Upper lobe of left lung (tissue), 6 donors: ENCODE results near the gene APOC4. TPM values are rescaled to one million over a fixed set of nuclear protein-coding genes. Genes with fewer than 3 reads are reported as not detected.

Experiments used
- ATAC-seq, 2 donors: fragments of 200-7000 bp; cut with Tn5 transposase; one replicate each; pipeline ENCODE4 v1.9.1; 2022; ENCODE audit warnings: mild to moderate bottlenecking in 2 of 2, moderate library complexity in 2 of 2; ENCODE audit not compliant: low FRiP score in 2 of 2
- DNase-seq, 2 donors: peaks; one replicate each; pipeline ENCODE4 v3.0.0-alpha.2; 2019 to 2020
- H3K27ac ChIP-seq, 4 donors: fragments of 200-600 bp; sonication (generic); one replicate each; pipeline ENCODE4 v1.5.1; 2016 to 2019
- H3K27me3 ChIP-seq, 4 donors: fragments of 200-600 bp; sonication (generic); one replicate each; pipeline ENCODE4 v1.5.1; 2017 to 2019
- H3K36me3 ChIP-seq, 4 donors: fragments of 200-600 bp; sonication (generic); one replicate each; pipeline ENCODE4 v1.5.1; 2016 to 2019
- H3K4me1 ChIP-seq, 4 donors: fragments of 200-600 bp; sonication (generic); one replicate each; pipeline ENCODE4 v1.5.1; 2018 to 2019
- H3K4me3 ChIP-seq, 4 donors: fragments of 200-600 bp; sonication (generic); one replicate each; pipeline ENCODE4 v1.5.1; 2017 to 2019; ENCODE audit warnings: mild to moderate bottlenecking in 2 of 4, moderate library complexity in 1 of 4
- H3K9me3 ChIP-seq, 4 donors: fragments of 200-600 bp; sonication (generic); one replicate each; pipeline ENCODE4 v1.5.1; 2018 to 2019
- CTCF ChIP-seq, 6 experiments: fragments of 450-650 bp in 4 of 6; fragments of 200-600 bp in 2 of 6; sonication (generic) in 2 of 6; IDR thresholded peaks; one replicate each; pipeline ENCODE4 v1.5.1; 2016 to 2019; ENCODE audit warnings: antibody characterized with exemption in 6 of 6
- EP300 ChIP-seq, 4 donors: sonication (generic); formaldehyde crosslinking; IDR thresholded peaks; one replicate each; pipeline ENCODE4 v1.5.1; 2017; ENCODE audit warnings: antibody characterized with exemption in 4 of 4, control low read depth in 2 of 4
- POLR2A ChIP-seq, 4 donors: fragments of 450-650 bp; IDR thresholded peaks; one replicate each; pipeline ENCODE4 v1.5.1; 2016 to 2017; ENCODE audit warnings: antibody characterized with exemption in 4 of 4, mild to moderate bottlenecking in 2 of 4
- POLR2AphosphoS5 ChIP-seq, 2 donors: sonication (generic); formaldehyde crosslinking; IDR thresholded peaks; one replicate each; pipeline ENCODE4 v1.5.1; 2017; ENCODE audit warnings: antibody characterized with exemption in 2 of 2
- WGBS, 2 donors: methylation state at CpG; one replicate each; pipeline ENCODE4 v1.1.5; 2017 to 2018; 5-methylcytosine and 5-hydroxymethylcytosine counted together
- total RNA-seq, 6 donors: library from RNA; depleted of rRNA in 4 of 6; stranded (reverse); fragments of >200 nt in 4 of 6; gene quantifications; one replicate each; pipeline versions ENCODE4 v1.1.0 to v1.2.1, GENCODE V29; 2016 to 2021
- donor health status: DM: no; HTN: no; CAD: no; lungs with moderate emphysema.
- donor health status: DM: no; HTN: yes; CAD: no; lungs with severe emphysema.

APOC4 gene
- total RNA-seq, 6 donors from 2014 or later: 0.49 to 2.7 TPM; not detected in 4

- 93 to 94% methylated on average over 6 to 7 of the region's 7 CpGs for WGBS, 2 donors
- Histone ChIP-seq H3K36me3 (peaks cover 9 to 90% (median 69%) of the 10 kb centered on the region in 4 donors), H3K27me3 (no peaks in the 10 kb centered on the region), H3K27ac (no peak overlapping the region), H3K9me3 (no peaks in the 10 kb centered on the region), H3K4me1 (no peaks in the 10 kb centered on the region), H3K4me3 (no peak overlapping the region)
- TF ChIP-seq POLR2AphosphoS5 (IDR thresholded peaks at IDR 0.05): no peak
- no peak for TF ChIP-seq CTCF (IDR thresholded peaks at IDR 0.05)
- TF ChIP-seq EP300 (IDR thresholded peaks at IDR 0.05): no peak
- no peak for TF ChIP-seq POLR2A (IDR thresholded peaks at IDR 0.05)
- no peak for ATAC-seq
- DNase-seq: no peak
Measured at GRCh38 chr19:44986389-44986788, 44.4 kb downstream of the APOC4 start.

GRCh38 chr19:44987148-44987675 is 45.2 kb downstream of the APOC4 start:
- H3K4me3 ChIP-seq: no peak overlapping the region
- H3K9me3 ChIP-seq: no peaks in the 10 kb centered on the region
- no peaks in the 10 kb centered on the region for H3K27me3 ChIP-seq
- 83 to 88% methylated on average over 12 to 19 of the region's 20 CpGs for WGBS, 2 donors
- DNase-seq (peak in 1 of 2 donors; percentile 73), ATAC-seq (no peak)
- H3K27ac ChIP-seq: no peak overlapping the region
- H3K36me3 ChIP-seq: peaks cover 9 to 91% (median 72%) of the 10 kb centered on the region in 4 donors
- no peaks in the 10 kb centered on the region for H3K4me1 ChIP-seq
- TF ChIP-seq EP300 (IDR thresholded peaks at IDR 0.05) (no peak), CTCF (IDR thresholded peaks at IDR 0.05) (no peak), POLR2A (IDR thresholded peaks at IDR 0.05) (no peak), POLR2AphosphoS5 (IDR thresholded peaks at IDR 0.05) (no peak)

GRCh38 chr19:44988273-44988672 is 46.2 kb downstream of the APOC4 start:
- ATAC-seq (no peak), DNase-seq (no peak)
- no peak overlapping the region for H3K27ac ChIP-seq
- H3K27me3 ChIP-seq: no peaks in the 10 kb centered on the region
- no peak overlapping the region for H3K4me3 ChIP-seq
- no peaks in the 10 kb centered on the region for H3K9me3 ChIP-seq
- TF ChIP-seq EP300 (IDR thresholded peaks at IDR 0.05) (no peak), POLR2AphosphoS5 (IDR thresholded peaks at IDR 0.05) (no peak), CTCF (IDR thresholded peaks at IDR 0.05) (no peak), POLR2A (IDR thresholded peaks at IDR 0.05) (no peak)
- peaks cover 11 to 91% (median 75%) of the 10 kb centered on the region in 4 donors for H3K36me3 ChIP-seq
- 91% methylated on average over 9 of the region's 9 CpGs; no CpG with 5 or more reads in 1 of the 2 donors for WGBS, 2 donors
- no peaks in the 10 kb centered on the region for H3K4me1 ChIP-seq

GRCh38 chr19:44988896-44989556 is 47.0 kb downstream of the APOC4 start:
- H3K36me3 ChIP-seq: peaks cover 11 to 93% (median 73%) of the 10 kb centered on the region in 4 donors
- peak in 1 of 2 donors; percentile 59 for ATAC-seq
- no peaks in the 10 kb centered on the region for H3K9me3 ChIP-seq
- H3K4me1 ChIP-seq: no peaks in the 10 kb centered on the region
- peak in 1 of 2 donors; percentile 54 for DNase-seq
- H3K27ac ChIP-seq: no peak overlapping the region
- no peaks in the 10 kb centered on the region for H3K27me3 ChIP-seq
- TF ChIP-seq EP300 (IDR thresholded peaks at IDR 0.05) (no peak), CTCF (IDR thresholded peaks at IDR 0.05) (peak; percentile 16 to 64 (median 48))
- no peak overlapping the region for H3K4me3 ChIP-seq
- WGBS, 2 donors: 82 to 89% methylated on average over 13 to 14 of the region's 15 CpGs

GRCh38 chr19:44990459-44990858 is 48.4 kb downstream of the APOC4 start:
- ATAC-seq (no peak), DNase-seq (no peak)
- no peaks in the 10 kb centered on the region for H3K4me1 ChIP-seq
- no peak overlapping the region for H3K4me3 ChIP-seq
- H3K27me3 ChIP-seq: no peaks in the 10 kb centered on the region
- H3K36me3 ChIP-seq: peaks cover 11 to 78% (median 65%) of the 10 kb centered on the region in 4 donors
- no peaks in the 10 kb centered on the region for H3K9me3 ChIP-seq
- no peak overlapping the region for H3K27ac ChIP-seq
- no peak for TF ChIP-seq POLR2AphosphoS5 (IDR thresholded peaks at IDR 0.05)
- no peak for TF ChIP-seq EP300 (IDR thresholded peaks at IDR 0.05)
- no peak for TF ChIP-seq POLR2A (IDR thresholded peaks at IDR 0.05)
- no peak for TF ChIP-seq CTCF (IDR thresholded peaks at IDR 0.05)
- 84 to 93% methylated on average over 10 to 14 of the region's 14 CpGs for WGBS, 2 donors
